SU-DHL-6 (cell line): ENCODE measurements around the gene BTG1.
"Not testable (repeated sequence)": the region's sequence is repeated elsewhere in the genome, so short reads cannot be mapped to it uniquely, and the experiment has no call there.

Experiments used
- H2AFZ ChIP-seq: fragments of 200-600 bp; sonication (generic); 2 replicates; pipeline ENCODE4 v1.6.1; 2014; ENCODE audit warnings: low read depth, mild to moderate bottlenecking, moderate library complexity, mixed read lengths, antibody characterized with exemption, low read length; ENCODE audit not compliant: severe bottlenecking
- H3F3A ChIP-seq: fragments of 200-600 bp; shearing (Covaris generic); 2 replicates; pipeline ENCODE4 v1.6.0; 2016; ENCODE audit warnings: antibody characterized with exemption, mild to moderate bottlenecking; ENCODE audit not compliant: insufficient read depth
- H3K27ac ChIP-seq: fragments of 200-600 bp; sonication (generic); 2 replicates; pipeline ENCODE4 v1.5.1; 2016; ENCODE audit warnings: low read depth, mild to moderate bottlenecking, low read length, moderate library complexity, mixed read lengths
- H3K27me3 ChIP-seq: fragments of 200-600 bp; sonication (generic), shearing (Covaris generic); 2 replicates; pipeline ENCODE4 v1.6.0; 2014; ENCODE audit warnings: mild to moderate bottlenecking, low read length
- H3K36me3 ChIP-seq: fragments of 200-600 bp; sonication (generic); 2 replicates; pipeline ENCODE4 v1.6.1; 2014; ENCODE audit warnings: mild to moderate bottlenecking, low read length, mixed read lengths
- H3K4me2 ChIP-seq: fragments of 300-600, 200-600 bp; shearing (Covaris generic), sonication (generic); 2 replicates; pipeline ENCODE4 v1.6.0; 2014; ENCODE audit warnings: low read length, low read depth, mild to moderate bottlenecking; ENCODE audit not compliant: poor library complexity, severe bottlenecking
- H3K4me3 ChIP-seq: fragments of 200-600 bp; sonication (generic); 2 replicates; pipeline ENCODE4 v1.5.1; 2014; ENCODE audit warnings: antibody characterized with exemption, low read length, mild to moderate bottlenecking, mixed read lengths; ENCODE audit not compliant: insufficient read depth, poor library complexity, severe bottlenecking
- H3K79me2 ChIP-seq: fragments of 200-600 bp; sonication (generic); 2 replicates; pipeline ENCODE4 v1.6.1; 2014; ENCODE audit warnings: mild to moderate bottlenecking, low read length, moderate library complexity; ENCODE audit not compliant: insufficient read depth
- H3K9ac ChIP-seq: fragments of 200-600 bp; sonication (generic); 2 replicates; pipeline ENCODE4 v1.7.0; 2014; ENCODE audit warnings: mild to moderate bottlenecking, low read length
- H3K9me2 ChIP-seq: fragments of 200-600 bp; sonication (generic); replicated peaks from 2 replicates; pipeline ENCODE4 v1.6.1; 2014; ENCODE audit warnings: low read length; ENCODE audit not compliant: insufficient read depth
- H3K9me3 ChIP-seq: fragments of 200-600 bp; sonication (generic); 2 replicates; pipeline ENCODE4 v1.6.1; 2014; ENCODE audit warnings: low read length, mixed read lengths; ENCODE audit not compliant: insufficient read depth
- H4K20me1 ChIP-seq: fragments of 200-600 bp; sonication (generic); 2 replicates; pipeline ENCODE4 v1.6.1; 2014; ENCODE audit warnings: low read depth, mild to moderate bottlenecking, antibody characterized with exemption, low read length, moderate library complexity, mixed read lengths
- CTCF ChIP-seq: fragments of 200-600 bp; sonication (generic); IDR thresholded peaks from one replicate; pipeline ENCODE4 v1.5.1; 2017; ENCODE audit warnings: antibody characterized with exemption, mild to moderate bottlenecking, low read length, moderate library complexity; ENCODE audit not compliant: insufficient read depth, poor library complexity, severe bottlenecking
- EZH2phosphoT487 ChIP-seq: fragments of 200-600 bp; sonication (generic), shearing (Covaris generic); conservative IDR thresholded peaks from 2 replicates; pipeline ENCODE4 v1.6.1; 2018; ENCODE audit warnings: mild to moderate bottlenecking, antibody characterized with exemption, low read length, moderate library complexity, mixed read lengths

Gene BTG1

GRCh38 chr12:92136965-92137721 lies 8.5 kb downstream of the BTG1 start:
- H2AFZ ChIP-seq: no peak overlapping the region
- peaks cover 100% of the 10 kb centered on the region for H3K79me2 ChIP-seq
- peak overlapping the region; percentile 2; the same call in 1 of the 2 replicates for H3K9ac ChIP-seq
- no peaks in the 10 kb centered on the region for H3K27me3 ChIP-seq
- no peaks in the 10 kb centered on the region for H3K9me3 ChIP-seq
- no peaks in the 10 kb centered on the region for H3K9me2 ChIP-seq
- H3K36me3 ChIP-seq: peaks cover 23% of the 10 kb centered on the region
- peaks cover 61% of the 10 kb centered on the region for H4K20me1 ChIP-seq
- H3F3A ChIP-seq: peaks cover 13% of the 10 kb centered on the region; the same call in 1 of the 2 replicates
- TF ChIP-seq CTCF (no peak), EZH2phosphoT487 (no peak)
- peak overlapping the region; percentile 87 for H3K4me3 ChIP-seq
- peak overlapping the region; percentile 95 for H3K4me2 ChIP-seq
- no peak overlapping the region for H3K27ac ChIP-seq

GRCh38 chr12:92136026-92136730 lies 9.5 kb downstream of the BTG1 start:
- Histone ChIP-seq H3K4me2 (peak overlapping the region; percentile 95), H3K27ac (no peak overlapping the region), H3K79me2 (peaks cover 100% of the 10 kb centered on the region), H3K9me3 (no peaks in the 10 kb centered on the region), H3K9me2 (no peaks in the 10 kb centered on the region), H2AFZ (no peak overlapping the region), H3F3A (peaks cover 4% of the 10 kb centered on the region; the same call in 1 of the 2 replicates), H3K36me3 (peaks cover 18% of the 10 kb centered on the region), H4K20me1 (peaks cover 62% of the 10 kb centered on the region), H3K9ac (no peak overlapping the region), H3K27me3 (no peaks in the 10 kb centered on the region), H3K4me3 (no peak overlapping the region)
- TF ChIP-seq EZH2phosphoT487 (no peak), CTCF (no peak)

- peaks cover 60% of the 10 kb centered on the region for H4K20me1 ChIP-seq
- H3K27me3 ChIP-seq, H3F3A ChIP-seq, H3K9me2 ChIP-seq, H2AFZ ChIP-seq, H3K9ac ChIP-seq, H3K9me3 ChIP-seq, H3K4me2 ChIP-seq, H3K27ac ChIP-seq, H3K4me3 ChIP-seq: not testable (repeated sequence)
- peaks cover 100% of the 10 kb centered on the region for H3K79me2 ChIP-seq
- H3K36me3 ChIP-seq: peaks cover 16% of the 10 kb centered on the region
Measured at GRCh38 chr12:92135541-92135940, 10.1 kb downstream of the BTG1 start.
